A673 (cell line): ENCODE results near the gene AHRR.
"Not testable (repeated sequence)": the region's sequence is repeated elsewhere in the genome, so short reads cannot be mapped to it uniquely, and the experiment has no call there.

Source experiments
- CTCF ChIP-seq: fragments of 300-800, 200-600 bp; sonication (generic); conservative IDR thresholded peaks from 2 replicates; pipeline ENCODE4 v1.5.1; 2017; ENCODE audit warnings: low read depth, mild to moderate bottlenecking, antibody characterized with exemption, low read length, moderate library complexity, mixed read lengths
- EZH2 ChIP-seq: fragments of 200-600 bp; sonication (generic); IDR thresholded peaks from 2 replicates; pipeline ENCODE4 v1.6.1; 2017; ENCODE audit warnings: borderline replicate concordance, low read depth, mild to moderate bottlenecking, mixed read lengths, antibody characterized with exemption, low read length; ENCODE audit not compliant: poor library complexity, severe bottlenecking

GRCh38 chr5:299921-300320 lies 21.6 kb upstream of the AHRR start:
- not testable (repeated sequence) for TF ChIP-seq CTCF, EZH2
